RWPE1 (cell line): ENCODE measurements around the gene RFX1.

ENCODE experiments used
- CTCF ChIA-PET: fragments of 350-600 bp; sonication (Branson Sonifier 250); formaldehyde crosslinking; extraction: SDS; loops from one replicate; lab custom pipeline; 2021; lab: Yijun Ruan, JAX
- POLR2A ChIA-PET: fragments of 400-600 bp; formaldehyde crosslinking; extraction: SDS; loops from one replicate; lab custom pipeline; 2020; ENCODE audit warnings: antibody characterized with exemption; ENCODE audit not compliant: low non-redundant PET; lab: Yijun Ruan, JAX
- DNase-seq: peaks from one replicate; pipeline ENCODE4 v3.0.0; 2012; ENCODE audit warnings: low spot score
- H3K27ac ChIP-seq: fragments of 450-650 bp; 2 replicates; pipeline ENCODE4 v1.5.1; 2017
- TF ChIP-seq, protein P1 (sequence below): fragments of 450-650 bp; conservative IDR thresholded peaks from 2 replicates; pipeline ENCODE4 v1.5.1; 2017; ENCODE audit warnings: low read depth, mild to moderate bottlenecking

Gene RFX1

GRCh38 chr19:13918726-13919411 is 87.3 kb downstream of the RFX1 start:
- ChIA-PET CTCF (no interaction called here), POLR2A (interaction anchor here (0.5 kb wide), 1 partner anchor 158 kb away, joined by 3 read pairs; no protein-coding TSS in a partner anchor)
- no peak overlapping the region for H3K27ac ChIP-seq
- TF ChIP-seq, protein P1, sequence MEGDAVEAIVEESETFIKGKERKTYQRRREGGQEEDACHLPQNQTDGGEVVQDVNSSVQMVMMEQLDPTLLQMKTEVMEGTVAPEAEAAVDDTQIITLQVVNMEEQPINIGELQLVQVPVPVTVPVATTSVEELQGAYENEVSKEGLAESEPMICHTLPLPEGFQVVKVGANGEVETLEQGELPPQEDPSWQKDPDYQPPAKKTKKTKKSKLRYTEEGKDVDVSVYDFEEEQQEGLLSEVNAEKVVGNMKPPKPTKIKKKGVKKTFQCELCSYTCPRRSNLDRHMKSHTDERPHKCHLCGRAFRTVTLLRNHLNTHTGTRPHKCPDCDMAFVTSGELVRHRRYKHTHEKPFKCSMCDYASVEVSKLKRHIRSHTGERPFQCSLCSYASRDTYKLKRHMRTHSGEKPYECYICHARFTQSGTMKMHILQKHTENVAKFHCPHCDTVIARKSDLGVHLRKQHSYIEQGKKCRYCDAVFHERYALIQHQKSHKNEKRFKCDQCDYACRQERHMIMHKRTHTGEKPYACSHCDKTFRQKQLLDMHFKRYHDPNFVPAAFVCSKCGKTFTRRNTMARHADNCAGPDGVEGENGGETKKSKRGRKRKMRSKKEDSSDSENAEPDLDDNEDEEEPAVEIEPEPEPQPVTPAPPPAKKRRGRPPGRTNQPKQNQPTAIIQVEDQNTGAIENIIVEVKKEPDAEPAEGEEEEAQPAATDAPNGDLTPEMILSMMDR, result no peak
- DNase-seq, result no peak

DNA sequence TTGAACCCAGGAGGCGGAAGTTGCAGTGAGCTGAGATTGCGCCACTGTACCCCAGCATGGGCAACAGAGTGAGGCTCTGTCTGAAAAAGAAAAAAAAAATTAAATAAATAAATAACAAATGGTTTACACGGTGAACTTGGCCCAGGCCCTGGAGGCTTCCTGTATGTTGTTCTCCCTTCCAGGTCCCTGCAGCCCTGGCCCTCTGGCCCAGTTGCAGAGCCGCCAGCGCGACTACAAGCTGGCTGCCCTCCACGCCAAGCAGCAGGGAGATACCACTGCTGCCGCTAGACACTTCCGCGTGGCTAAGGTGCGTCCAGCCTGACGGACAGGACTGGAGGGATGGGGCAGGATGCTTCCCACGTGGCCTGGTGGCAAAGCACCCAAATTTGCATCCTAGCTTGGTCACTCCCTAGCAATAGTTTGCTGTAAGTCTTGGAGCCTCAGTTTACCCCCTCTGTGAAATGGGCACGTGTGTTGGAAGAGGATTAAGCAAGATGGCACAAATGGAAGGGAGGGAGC is 88.2 kb downstream of the RFX1 start:
- ChIA-PET CTCF (no interaction called here), POLR2A (no interaction called here)
- peak overlapping the region; percentile 30 for H3K27ac ChIP-seq

GRCh38 chr19:13914777-13915176 is 91.3 kb downstream of the RFX1 start:
- TF ChIP-seq, protein P1, result no peak
- no peak overlapping the region for H3K27ac ChIP-seq
- ChIA-PET CTCF (interaction anchor here (0.5 to 0.8 kb wide), 3 partner anchors 19 to 31 kb away, joined by 5 read pairs; partner anchors contain the start of gene PODNL1), POLR2A (no interaction called here)
- no peak for DNase-seq

More for the DNA sequence above, 88.2 kb downstream of the RFX1 start:
- TF ChIP-seq, protein P1, result no peak
- no peak for DNase-seq

GRCh38 chr19:13913352-13913751 is 92.8 kb downstream of the RFX1 start:
- POLR2A ChIA-PET, result no interaction called here
- no peak overlapping the region for H3K27ac ChIP-seq
- CTCF ChIA-PET, result interaction anchor here (0.6 kb wide), 1 partner anchor 820 kb away, joined by 4 read pairs; no protein-coding TSS in a partner anchor
- no peak for DNase-seq
- TF ChIP-seq, protein P1, result no peak
